Endothelial cell of umbilical vein (primary cell): Measurements from ENCODE around the gene REM2. TPM values are rescaled to one million over a fixed set of nuclear protein-coding genes. Genes with fewer than 3 reads are reported as not detected.

ENCODE experiments used
- BruUV-seq: library from RNA; stranded (reverse); fragments of 400-500 nt; replicated peaks from 2 replicates; lab custom pipeline; 2021; lab: Mats Ljungman, UMichigan
- CTCF ChIA-PET: fragments of 300-600, 350-600 bp; sonication (Branson Sonifier 250); formaldehyde crosslinking; loops from one replicate; lab custom pipeline; 2021; ENCODE audit warnings: antibody characterized with exemption, inconsistent platforms; lab: Charles Lee
- POLR2A ChIA-PET: fragments of 300-600, 350-600 bp; sonication (Branson Sonifier 250); formaldehyde crosslinking; loops from one replicate; lab custom pipeline; 2021; ENCODE audit warnings: antibody characterized with exemption, inconsistent platforms; lab: Charles Lee
- DNase-seq: peaks from one replicate; pipeline ENCODE4 v3.0.0-alpha.2; 2011; ENCODE audit warnings: low read depth, low spot score
- FAIRE-seq: peaks from 2 replicates; lab custom pipeline; 2011; peaks lifted over from hg19 to GRCh38; lab: Jason Lieb, UNC
- H2AFZ ChIP-seq: 2 replicates; pipeline ENCODE4 v1.6.0; 2012; ENCODE audit warnings: low read depth, low read length, control low read depth, inconsistent platforms
- H3K27ac ChIP-seq: 2 replicates; pipeline ENCODE4 v1.5.1; 2011; ENCODE audit warnings: low read depth, mild to moderate bottlenecking, control low read depth, low read length, moderate library complexity; ENCODE audit not compliant: insufficient read depth
- H3K27me3 ChIP-seq, 2 experiments: 2 replicates each; pipeline versions ENCODE4 v1.6.0 to v1.6.1; 2011; ENCODE audit warnings: low read length in 2 of 2, mixed read lengths in 1 of 2; ENCODE audit not compliant: control insufficient read depth in 2 of 2, insufficient read depth in 2 of 2
- H3K36me3 ChIP-seq, 2 experiments: 2 replicates in 1 of 2; 3 replicates in 1 of 2; pipeline ENCODE4 v1.5.1; 2011; ENCODE audit warnings: low read length in 2 of 2, mild to moderate bottlenecking in 1 of 2, moderate library complexity in 1 of 2; ENCODE audit not compliant: control insufficient read depth in 2 of 2, insufficient read depth in 2 of 2; ENCODE audit errors: extremely low read depth in 1 of 2
- H3K4me1 ChIP-seq: 3 replicates; pipeline ENCODE4 v1.5.1; 2011; ENCODE audit warnings: mild to moderate bottlenecking, low read length; ENCODE audit not compliant: control insufficient read depth, insufficient read depth; ENCODE audit errors: extremely low read depth
- H3K4me2 ChIP-seq: 2 replicates; pipeline ENCODE4 v1.6.1; 2011; ENCODE audit warnings: low read length, control low read depth, mixed read lengths; ENCODE audit not compliant: insufficient read depth
- H3K4me3 ChIP-seq, 3 experiments: fragments of 200-600 bp in 1 of 3; sonication (generic), shearing (Covaris generic) in 1 of 3; replicated peaks in 1 of 3; 2 replicates each; pipeline ENCODE4 v1.5.1; 2011 to 2016; ENCODE audit warnings: control low read depth in 3 of 3, low read length in 3 of 3, mild to moderate bottlenecking in 2 of 3, inconsistent platforms in 1 of 3, low read depth in 1 of 3, moderate library complexity in 1 of 3; ENCODE audit not compliant: insufficient read depth in 1 of 3
- H3K79me2 ChIP-seq: 2 replicates; pipeline ENCODE4 v1.6.0; 2012; ENCODE audit warnings: low read length, inconsistent platforms; ENCODE audit not compliant: control insufficient read depth, insufficient read depth
- H3K9ac ChIP-seq: replicated peaks from 2 replicates; pipeline ENCODE3; 2011; ENCODE audit warnings: low read length, control low read depth; ENCODE audit not compliant: insufficient read depth; ENCODE audit errors: extremely low read depth
- H3K9me1 ChIP-seq: replicated peaks from 3 replicates; pipeline ENCODE4 v1.6.0; 2011; ENCODE audit warnings: mild to moderate bottlenecking, low read length; ENCODE audit not compliant: control insufficient read depth, insufficient read depth; ENCODE audit errors: extremely low read depth
- H3K9me3 ChIP-seq: replicated peaks from 2 replicates; pipeline ENCODE4 v1.5.1; 2012; ENCODE audit warnings: low read length, inconsistent platforms; ENCODE audit not compliant: control insufficient read depth, insufficient read depth
- H4K20me1 ChIP-seq: replicated peaks from 2 replicates; pipeline ENCODE3; 2011; ENCODE audit warnings: mild to moderate bottlenecking, low read length; ENCODE audit not compliant: control insufficient read depth, insufficient read depth; ENCODE audit errors: extremely low read depth
- GATA2 ChIP-seq: IDR thresholded peaks from 2 replicates; pipeline ENCODE4 v1.7.0; 2011; ENCODE audit warnings: low read depth, mild to moderate bottlenecking, moderate library complexity, mixed read lengths, low read length; ENCODE audit not compliant: insufficient read length, insufficient read depth
- POLR2A ChIP-seq: IDR thresholded peaks from 2 replicates; pipeline ENCODE4 v1.6.1; 2012; ENCODE audit warnings: low read depth, mild to moderate bottlenecking, control low read depth, low read length
- POLR2AphosphoS5 ChIP-seq: IDR thresholded peaks from 2 replicates; pipeline ENCODE4 v1.6.1; 2012; ENCODE audit warnings: low read depth, mild to moderate bottlenecking, control low read depth, low read length, moderate library complexity; ENCODE audit not compliant: insufficient read depth
- dilution Hi-C: fragments of 300-500 bp; cut with MboI; formaldehyde crosslinking; loops from one replicate; pipeline ENCODE4 v1.15.0; 2019; ENCODE audit warnings: low sequenced_read_pairs; ENCODE audit not compliant: extremely low pct_ligation_motif_present
- intact Hi-C: fragments of 100-400 bp; cut with micrococcal nuclease; formaldehyde crosslinking; loops from one replicate; pipeline ENCODE4 v1.10.0; 2022
- polyA plus RNA-seq, 4 experiments: library from polyadenylated mRNA; depleted of rRNA in 3 of 4; stranded (reverse) in 3 of 4; unstranded in 1 of 4; fragments of >200 nt; gene quantifications; 2 replicates each; pipeline versions ENCODE4 v1.2.1 to v1.2.3, GENCODE V29; 2011 to 2012; ENCODE audit warnings: missing spikeins in 1 of 4
- total RNA-seq: library from RNA; stranded (reverse); gene quantifications from 2 replicates; pipeline ENCODE4 v1.2.3, GENCODE V29; 2021

Gene REM2
- total and polyA plus RNA-seq, 2 donors (not counting 3 experiments of a cell fraction or from before 2014, with no cell fraction given): 0.33 TPM; not detected in 1

DNA sequence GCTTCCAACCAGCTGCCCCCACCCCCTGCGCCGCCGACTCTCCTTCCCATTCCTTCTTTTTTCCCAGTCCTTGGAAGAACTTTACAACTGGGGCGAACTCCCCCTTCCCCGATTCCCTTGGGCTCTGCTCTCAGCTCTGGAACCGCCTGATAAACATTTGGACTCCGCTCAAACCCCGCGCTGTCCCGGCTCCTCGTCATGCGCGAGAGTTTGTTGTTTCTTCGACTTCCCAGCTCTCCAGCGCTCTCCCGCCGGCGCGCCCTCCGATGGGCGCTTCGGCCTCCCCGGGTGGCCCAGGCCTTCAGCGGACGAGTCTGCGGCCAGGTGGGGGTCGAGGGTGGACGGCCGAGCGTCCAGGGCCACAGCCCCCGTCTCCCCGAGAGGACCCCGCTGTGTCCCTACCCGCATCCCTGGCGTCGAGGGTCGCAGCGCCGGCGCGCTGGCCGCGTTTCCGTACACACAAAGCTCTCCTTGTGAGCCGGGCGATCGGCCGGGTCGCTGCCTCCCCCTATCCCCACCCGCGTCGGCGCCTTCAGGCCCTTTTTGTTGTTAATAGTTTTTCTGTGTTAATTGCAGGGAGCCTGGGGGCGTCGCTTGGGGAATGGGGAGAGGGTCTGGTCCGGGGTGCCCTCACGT, 45.8 kb upstream of the REM2 start:
- Histone ChIP-seq H3K27me3 (no peaks in the 10 kb centered on the region), H3K79me2 (peaks cover 59% of the 10 kb centered on the region), H2AFZ (no peak overlapping the region), H3K4me2 (peak overlapping the region; percentile 79), H3K9ac (peak overlapping the region; percentile 97), H3K9me1 (no peaks in the 10 kb centered on the region), H3K4me1 (peaks cover 36% of the 10 kb centered on the region), H3K36me3 (peaks cover 10 to 23% of the 10 kb centered on the region in 2 experiments), H4K20me1 (no peaks in the 10 kb centered on the region), H3K9me3 (no peaks in the 10 kb centered on the region), H3K4me3 (peak overlapping the region; percentile 75 to 94 (median 86)), H3K27ac (peak overlapping the region; percentile 84)
- BruUV-seq: no TSS peak
- DNase-seq (peak; percentile 67), FAIRE-seq (peak; percentile 44)
- ChIA-PET POLR2A (interaction anchor here (1.1 to 2.0 kb wide), 3 partner anchors 11 to 14 kb away, joined by 7 to 9 read pairs (median 7); no protein-coding TSS in a partner anchor), CTCF (interaction anchor here (1.0 to 12.5 kb wide), 16 partner anchors 14 to 280 kb away, joined by 3 to 214 read pairs (median 4); partner anchors contain the start of gene LRP10)
- intact Hi-C loops: loop anchor here (5.0 kb wide), 1 partner anchor 280 kb away; no protein-coding TSS in a partner anchor
- dilution Hi-C loops: no loop called here
- no peak for TF ChIP-seq GATA2

DNA sequence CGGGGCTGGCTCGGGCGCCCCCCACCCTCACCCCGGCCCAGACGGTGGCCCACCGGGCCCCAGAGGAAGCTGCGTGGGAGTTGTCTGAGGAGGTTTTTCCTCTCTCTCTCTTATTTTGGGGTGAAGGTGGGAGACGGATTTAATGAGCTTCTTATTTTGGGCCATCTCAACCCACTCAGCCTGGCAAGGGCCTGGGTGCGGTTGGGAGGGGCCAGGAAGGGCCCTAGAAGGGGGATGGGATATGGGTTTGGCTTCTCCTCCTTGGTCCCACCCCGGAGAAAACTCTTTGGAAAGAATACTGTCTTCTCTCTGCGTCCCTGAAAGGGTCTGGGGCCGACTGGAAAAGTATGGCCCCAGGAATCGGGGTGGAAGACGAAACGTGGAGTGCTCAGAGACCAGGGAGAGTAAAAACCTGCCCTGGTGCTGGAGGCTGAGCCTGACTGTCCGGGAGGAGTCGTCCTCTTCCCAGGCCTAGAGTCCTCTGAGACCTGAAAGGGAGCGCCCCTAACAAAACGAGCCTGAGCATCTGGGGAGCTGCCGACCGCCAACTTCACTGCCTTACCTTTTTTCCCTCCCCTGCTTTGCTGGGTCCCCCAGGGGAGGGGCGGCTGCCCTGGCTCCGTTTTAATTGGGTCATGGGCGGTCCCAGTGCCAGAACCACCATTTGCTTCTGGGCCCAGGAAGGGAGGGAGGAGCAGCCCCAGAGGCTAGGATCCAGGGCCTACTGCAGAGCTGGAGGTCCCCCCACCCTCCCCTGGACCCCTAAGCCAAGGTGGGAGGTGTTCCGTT, 45.1 kb upstream of the REM2 start:
- no peaks in the 10 kb centered on the region for H3K27me3 ChIP-seq
- H3K9me1 ChIP-seq: no peaks in the 10 kb centered on the region
- BruUV-seq: TSS peak; percentile 78
- peak overlapping the region; percentile 97 for H3K9ac ChIP-seq
- FAIRE-seq (no peak), DNase-seq (no peak)
- peaks cover 67% of the 10 kb centered on the region for H3K79me2 ChIP-seq
- POLR2A ChIA-PET: interaction anchor here (0.7 to 2.0 kb wide), 4 partner anchors 10 to 268 kb away, joined by 3 to 9 read pairs (median 5); no protein-coding TSS in a partner anchor
- no peak for TF ChIP-seq GATA2
- peak; percentile 10 for TF ChIP-seq POLR2AphosphoS5
- peak; percentile 11 for TF ChIP-seq POLR2A
- peak overlapping the region; percentile 84 for H3K27ac ChIP-seq
- no peaks in the 10 kb centered on the region for H4K20me1 ChIP-seq
- no peaks in the 10 kb centered on the region for H3K9me3 ChIP-seq
- peaks cover 36% of the 10 kb centered on the region for H3K4me1 ChIP-seq
- intact Hi-C loops (loop anchor here (1.0 to 5.0 kb wide), 2 partner anchors 10 to 281 kb away; no protein-coding TSS in a partner anchor), dilution Hi-C loops (no loop called here)
- H3K4me3 ChIP-seq: peak overlapping the region; percentile 75 to 94 (median 86)
- peaks cover 14 to 30% of the 10 kb centered on the region in 2 experiments for H3K36me3 ChIP-seq
- CTCF ChIA-PET: interaction anchor here (0.7 to 12.5 kb wide), 13 partner anchors 13 to 281 kb away, joined by 3 to 214 read pairs (median 5); no protein-coding TSS in a partner anchor
- H2AFZ ChIP-seq: no peak overlapping the region
- peak overlapping the region; percentile 79 for H3K4me2 ChIP-seq
